Activated naive CD4-positive, alpha-beta T cell (primary cell): Measurements from ENCODE around the gene NGDN.
A peak's percentile ranks its signal among the peaks of the same experiment; 100 is the strongest.
"Not testable (repeated sequence)": the region's sequence is repeated elsewhere in the genome, so short reads cannot be mapped to it uniquely, and the experiment has no call there.

Experiments used
- DNase-seq, 4 experiments: peaks; one replicate each; lab custom pipeline; 2025; lab: John Stamatoyannopoulos, UW

Gene NGDN

GRCh38 chr14:23469127-23469905, at the start of gene NGDN:
TSS of gene NGDN (plus strand) at chr14:23469703. CDS start at chr14:23469716, 13 bp downstream.
- peak; percentile 78 to 81 (median 80) for DNase-seq

- DNase-seq, result no peak
These were observed 47.9 kb upstream of the NGDN start for GRCh38 chr14:23421594-23421993.

- no peak for DNase-seq
These were observed 45.8 kb upstream of the NGDN start for GRCh38 chr14:23423657-23424056.

GRCh38 chr14:23425169-23425568, 44.3 kb upstream of the NGDN start:
- no peak for DNase-seq

- not testable (repeated sequence) for DNase-seq
These were observed 43.7 kb upstream of the NGDN start for GRCh38 chr14:23425798-23426197.

- DNase-seq, result no peak
These were observed 40.6 kb upstream of the NGDN start for GRCh38 chr14:23428686-23429495.

- no peak for DNase-seq
These were observed 39.3 kb upstream of the NGDN start for GRCh38 chr14:23430016-23430722.

- no peak for DNase-seq
These were observed 38.8 kb upstream of the NGDN start for GRCh38 chr14:23430723-23431085.

GRCh38 chr14:23431486-23431885, 38.0 kb upstream of the NGDN start:
- no peak for DNase-seq

GRCh38 chr14:23432102-23432925, 37.2 kb upstream of the NGDN start:
- no peak for DNase-seq

- no peak for DNase-seq
These were observed 36.6 kb upstream of the NGDN start for GRCh38 chr14:23432946-23433345.

- no peak for DNase-seq
These were observed 36.0 kb upstream of the NGDN start for GRCh38 chr14:23433457-23433856.

- DNase-seq, result no peak
These were observed 34.8 kb upstream of the NGDN start for GRCh38 chr14:23434488-23435222.

GRCh38 chr14:23435543-23436326, 33.8 kb upstream of the NGDN start, which contains the start of gene MYH7:
TSS of gene MYH7 (minus strand) at chr14:23435660. CDS start at chr14:23433732, 1,928 bp downstream.
- DNase-seq, result no peak

GRCh38 chr14:23436327-23437132, 33.0 kb upstream of the NGDN start:
- no peak for DNase-seq

GRCh38 chr14:23437133-23438100, 32.1 kb upstream of the NGDN start:
- DNase-seq, result no peak

GRCh38 chr14:23438101-23438971, 31.2 kb upstream of the NGDN start:
- DNase-seq, result no peak
